ENCODE data around the gene RPS6KA5. TPM values are rescaled to one million over a fixed set of nuclear protein-coding genes. Genes with fewer than 3 reads are reported as not detected.
"Not testable (repeated sequence)": the region's sequence is repeated elsewhere in the genome, so short reads cannot be mapped to it uniquely, and the experiment has no call there.

RPS6KA5 gene
- total and polyA plus RNA-seq, 2 donors from 2014 or later = 0.95 to 9.4 TPM

GRCh38 chr14:91094772-91095171, 34.3 kb upstream of the RPS6KA5 start:
- no peak for DNase-seq
- no peak for TF ChIP-seq CTCF (IDR thresholded peaks at IDR 0.05; ENCODE audit: borderline replicate concordance, extremely low read depth, insufficient read depth)
- no peaks in the 10 kb centered on the region for H3K4me1 ChIP-seq (ENCODE audit: control insufficient read depth in 2 of 3, insufficient read depth in 2 of 3, low read depth in 1 of 3, low read length in 3 of 3)
- FAIRE-seq = no peak
- no peaks in the 10 kb centered on the region for H3K36me3 ChIP-seq (ENCODE audit: control insufficient read depth in 2 of 3, insufficient read depth in 3 of 3, low read length in 3 of 3)
- no peak overlapping the region for H3K9ac ChIP-seq (ENCODE audit: low read length in 3 of 3)
- no peaks in the 10 kb centered on the region for H3K9me3 ChIP-seq (ENCODE audit: control insufficient read depth in 2 of 3, insufficient read depth in 1 of 3, low read length in 3 of 3)
- H3K27ac ChIP-seq (ENCODE audit: low read depth in 2 of 2, low read length in 2 of 2) = no peak overlapping the region
- no peaks in the 10 kb centered on the region for H3K27me3 ChIP-seq (ENCODE audit: control insufficient read depth, insufficient read depth, low read length)
- H3K4me3 ChIP-seq (ENCODE audit: low read length in 3 of 3) = no peak overlapping the region
- intact Hi-C loops (cut with DNase I) = no loop called here

- H3K4me3 ChIP-seq (ENCODE audit: low read length in 3 of 3); H3K9me3 ChIP-seq (ENCODE audit: control insufficient read depth in 2 of 3, insufficient read depth in 1 of 3, low read length in 3 of 3); FAIRE-seq; H3K27ac ChIP-seq (ENCODE audit: low read depth in 2 of 2, low read length in 2 of 2); intact Hi-C loops (cut with DNase I); H3K27me3 ChIP-seq (ENCODE audit: control insufficient read depth, insufficient read depth, low read length); H3K36me3 ChIP-seq (ENCODE audit: control insufficient read depth in 2 of 3, insufficient read depth in 3 of 3, low read length in 3 of 3); DNase-seq; H3K9ac ChIP-seq (ENCODE audit: low read length in 3 of 3); H3K4me1 ChIP-seq (ENCODE audit: control insufficient read depth in 2 of 3, insufficient read depth in 2 of 3, low read depth in 1 of 3, low read length in 3 of 3): not testable (repeated sequence)
These were observed 33.5 kb upstream of the RPS6KA5 start for GRCh38 chr14:91093743-91094472.

GRCh38 chr14:91092073-91092472, 31.6 kb upstream of the RPS6KA5 start:
- no peak for FAIRE-seq
- H3K27me3 ChIP-seq (ENCODE audit: control insufficient read depth, insufficient read depth, low read length) = no peaks in the 10 kb centered on the region
- DNase-seq = no peak
- no peak overlapping the region for H3K9ac ChIP-seq (ENCODE audit: low read length in 3 of 3)
- no peak overlapping the region for H3K4me3 ChIP-seq (ENCODE audit: low read length in 3 of 3)
- no peaks in the 10 kb centered on the region for H3K9me3 ChIP-seq (ENCODE audit: control insufficient read depth in 2 of 3, insufficient read depth in 1 of 3, low read length in 3 of 3)
- H3K36me3 ChIP-seq (ENCODE audit: control insufficient read depth in 2 of 3, insufficient read depth in 3 of 3, low read length in 3 of 3) = no peaks in the 10 kb centered on the region
- no peak overlapping the region for H3K27ac ChIP-seq (ENCODE audit: low read depth in 2 of 2, low read length in 2 of 2)
- H3K4me1 ChIP-seq (ENCODE audit: control insufficient read depth in 2 of 3, insufficient read depth in 2 of 3, low read depth in 1 of 3, low read length in 3 of 3) = no peaks in the 10 kb centered on the region
- intact Hi-C loops (cut with DNase I) = no loop called here
- TF ChIP-seq CTCF (IDR thresholded peaks at IDR 0.05; ENCODE audit: borderline replicate concordance, extremely low read depth, insufficient read depth) = no peak

- intact Hi-C loops (cut with DNase I) = no loop called here
- Histone ChIP-seq H3K4me1 (ENCODE audit: control insufficient read depth in 2 of 3, insufficient read depth in 2 of 3, low read depth in 1 of 3, low read length in 3 of 3) (no peaks in the 10 kb centered on the region), H3K9me3 (ENCODE audit: control insufficient read depth in 2 of 3, insufficient read depth in 1 of 3, low read length in 3 of 3) (no peaks in the 10 kb centered on the region), H3K4me3 (ENCODE audit: low read length in 3 of 3) (no peak overlapping the region), H3K9ac (ENCODE audit: low read length in 3 of 3) (no peak overlapping the region), H3K36me3 (ENCODE audit: control insufficient read depth in 2 of 3, insufficient read depth in 3 of 3, low read length in 3 of 3) (no peaks in the 10 kb centered on the region), H3K27me3 (ENCODE audit: control insufficient read depth, insufficient read depth, low read length) (no peaks in the 10 kb centered on the region), H3K27ac (ENCODE audit: low read depth in 2 of 2, low read length in 2 of 2) (no peak overlapping the region)
- no peak for DNase-seq
- TF ChIP-seq CTCF (IDR thresholded peaks at IDR 0.05; ENCODE audit: borderline replicate concordance, extremely low read depth, insufficient read depth) = no peak
- FAIRE-seq = no peak
These were observed 30.3 kb upstream of the RPS6KA5 start for GRCh38 chr14:91090743-91091142.
